Measurements from ENCODE around the gene PARVG.
A peak's percentile ranks its signal among the peaks of the same experiment; 100 is the strongest.

Gene PARVG

DNA sequence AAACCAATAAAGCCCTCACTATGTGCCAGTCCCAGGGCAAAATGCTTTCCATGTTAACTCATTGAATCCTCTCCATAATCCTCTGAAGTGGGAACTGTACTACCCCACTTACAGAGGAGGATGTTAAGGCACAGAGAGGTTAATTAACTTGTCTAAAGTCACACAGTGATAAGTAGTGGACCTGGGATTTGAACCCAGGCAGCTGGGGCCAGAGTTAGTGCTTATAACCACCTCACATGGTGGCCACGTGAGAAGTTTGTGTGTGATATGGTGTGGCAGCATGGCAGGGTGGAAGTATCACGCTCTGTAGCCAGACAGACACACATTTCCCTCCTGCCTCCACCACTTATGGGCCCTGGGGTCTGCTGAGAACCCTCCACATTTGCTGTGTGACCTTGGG lies 16.5 kb downstream of the PARVG start:
- TF ChIP-seq ZNF768 (tag by site-specific recombination; IDR thresholded peaks at IDR 0.05), result peak; percentile 76
- TF ChIP-seq, protein P1, sequence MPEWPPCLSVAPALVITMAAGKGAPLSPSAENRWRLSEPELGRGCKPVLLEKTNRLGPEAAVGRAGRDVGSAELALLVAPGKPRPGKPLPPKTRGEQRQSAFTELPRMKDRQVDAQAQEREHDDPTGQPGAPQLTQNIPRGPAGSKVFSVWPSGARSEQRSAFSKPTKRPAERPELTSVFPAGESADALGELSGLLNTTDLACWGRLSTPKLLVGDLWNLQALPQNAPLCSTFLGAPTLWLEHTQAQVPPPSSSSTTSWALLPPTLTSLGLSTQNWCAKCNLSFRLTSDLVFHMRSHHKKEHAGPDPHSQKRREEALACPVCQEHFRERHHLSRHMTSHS (tag by site-specific recombination; IDR thresholded peaks at IDR 0.05), result no peak
- no peak for TF ChIP-seq BCL11A (tag by site-specific recombination; IDR thresholded peaks at IDR 0.05; ENCODE audit: low read depth)
- ChIA-PET POLR2A (no interaction called here), CTCF (no interaction called here)
- H3K36me3 ChIP-seq (ENCODE audit: control insufficient read depth in 2 of 2, insufficient read depth in 1 of 2, low read length in 2 of 2), result no peaks in the 10 kb centered on the region
- H3K4me3 ChIP-seq (ENCODE audit: low read depth, low read length), result no peak overlapping the region
- no peak overlapping the region for H3K27ac ChIP-seq (ENCODE audit: extremely low read depth, low read depth, low read length)
- 0 out of 2 replicates have a peak, but pooled peaks cover under 1% of the 10 kb centered on the region for H3K4me1 ChIP-seq (ENCODE audit: control insufficient read depth, insufficient read depth, low read length)
- H3K9me3 ChIP-seq (ENCODE audit: control insufficient read depth, insufficient read depth, low read depth, low read length), result no peaks in the 10 kb centered on the region

DNA sequence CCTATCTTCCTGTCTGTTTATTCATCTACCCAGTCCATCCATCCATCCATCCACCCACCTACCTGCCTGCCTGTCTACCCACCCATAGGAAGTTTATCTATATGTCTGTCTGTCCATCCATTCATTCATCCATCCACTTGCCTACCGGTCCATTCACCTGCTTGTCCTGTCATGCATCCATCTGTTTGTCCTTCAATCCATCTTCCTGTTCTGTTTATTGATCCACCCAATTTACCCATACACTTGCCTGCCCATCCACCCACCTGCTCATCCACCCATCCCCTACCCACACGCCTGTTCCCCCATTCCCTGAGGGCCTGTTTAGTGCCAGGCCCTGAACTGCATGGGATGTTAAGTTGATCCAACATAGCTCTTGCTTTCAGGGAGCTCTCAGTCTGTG lies 18.4 kb downstream of the PARVG start:
- CTCF ChIA-PET, result interaction anchor here (0.6 kb wide), 1 partner anchor 424 kb away, joined by 4 read pairs; no protein-coding TSS in a partner anchor
- H3K4me1 ChIP-seq (ENCODE audit: control insufficient read depth, insufficient read depth, low read length), result 0 out of 2 replicates have a peak, but pooled peaks cover 3% of the 10 kb centered on the region
- no peaks in the 10 kb centered on the region for H3K36me3 ChIP-seq (ENCODE audit: control insufficient read depth in 2 of 2, insufficient read depth in 1 of 2, low read length in 2 of 2)
- no peak overlapping the region for H3K4me3 ChIP-seq (ENCODE audit: low read depth, low read length)
- H3K27ac ChIP-seq (ENCODE audit: extremely low read depth, low read depth, low read length), result no peak overlapping the region
- POLR2A ChIA-PET, result interaction anchor here (0.5 kb wide), 1 partner anchor 1826 kb away, joined by 3 read pairs; no protein-coding TSS in a partner anchor
- TF ChIP-seq ZNF324 (tag by site-specific recombination; IDR thresholded peaks at IDR 0.05), result no peak
- peak; percentile 36; the same call in 1 of the 2 replicates for TF ChIP-seq ZNF366 (tag by site-specific recombination; conservative IDR thresholded peaks at IDR 0.05)
- TF ChIP-seq ZFHX2 (tag by site-specific recombination; conservative IDR thresholded peaks at IDR 0.05), result peak; percentile 81
- peak; percentile 87 for TF ChIP-seq EGR2 (tag by site-specific recombination; IDR thresholded peaks at IDR 0.05; ENCODE audit: low read depth)
- no peak for TF ChIP-seq PRDM4 (tag by site-specific recombination; IDR thresholded peaks at IDR 0.05)
- TF ChIP-seq, protein P2, sequence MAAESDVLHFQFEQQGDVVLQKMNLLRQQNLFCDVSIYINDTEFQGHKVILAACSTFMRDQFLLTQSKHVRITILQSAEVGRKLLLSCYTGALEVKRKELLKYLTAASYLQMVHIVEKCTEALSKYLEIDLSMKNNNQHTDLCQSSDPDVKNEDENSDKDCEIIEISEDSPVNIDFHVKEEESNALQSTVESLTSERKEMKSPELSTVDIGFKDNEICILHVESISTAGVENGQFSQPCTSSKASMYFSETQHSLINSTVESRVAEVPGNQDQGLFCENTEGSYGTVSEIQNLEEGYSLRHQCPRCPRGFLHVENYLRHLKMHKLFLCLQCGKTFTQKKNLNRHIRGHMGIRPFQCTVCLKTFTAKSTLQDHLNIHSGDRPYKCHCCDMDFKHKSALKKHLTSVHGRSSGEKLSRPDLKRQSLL (tag by site-specific recombination; IDR thresholded peaks at IDR 0.05), result no peak
- no peak for TF ChIP-seq TSHZ1 (tag by site-specific recombination; IDR thresholded peaks at IDR 0.05; ENCODE audit: borderline replicate concordance)
- no peaks in the 10 kb centered on the region for H3K9me3 ChIP-seq (ENCODE audit: control insufficient read depth, insufficient read depth, low read depth, low read length)

- ChIA-PET CTCF (interaction anchor here (0.6 kb wide), 1 partner anchor 648 kb away, joined by 3 read pairs; no protein-coding TSS in a partner anchor), POLR2A (no interaction called here)
- H3K27ac ChIP-seq (ENCODE audit: extremely low read depth, low read depth, low read length), result no peak overlapping the region
- no peak overlapping the region for H3K4me3 ChIP-seq (ENCODE audit: low read depth, low read length)
- no peaks in the 10 kb centered on the region for H3K36me3 ChIP-seq (ENCODE audit: control insufficient read depth in 2 of 2, insufficient read depth in 1 of 2, low read length in 2 of 2)
- H3K9me3 ChIP-seq (ENCODE audit: control insufficient read depth, insufficient read depth, low read depth, low read length), result no peaks in the 10 kb centered on the region
- H3K4me1 ChIP-seq (ENCODE audit: control insufficient read depth, insufficient read depth, low read length), result 0 out of 2 replicates have a peak, but pooled peaks cover 3% of the 10 kb centered on the region
- TF ChIP-seq ZNF792 (tag by site-specific recombination; IDR thresholded peaks at IDR 0.05) (no peak), ZNF785 (tag by site-specific recombination; IDR thresholded peaks at IDR 0.05) (no peak), GLIS1 (tag by site-specific recombination; IDR thresholded peaks at IDR 0.05) (no peak), ZNF843 (tag by site-specific recombination; IDR thresholded peaks at IDR 0.05) (no peak), ZBTB20 (tag by site-specific recombination; IDR thresholded peaks at IDR 0.05) (no peak), HOXC10 (CRISPR knock-in tag; IDR thresholded peaks at IDR 0.05) (no peak), TRIM28 (IDR thresholded peaks at IDR 0.05; ENCODE audit: borderline replicate concordance, low read length) (no peak), ZNF571 (tag by site-specific recombination; IDR thresholded peaks at IDR 0.05) (no peak), BCL11A (tag by site-specific recombination; IDR thresholded peaks at IDR 0.05; ENCODE audit: low read depth) (no peak), ZNF624 (tag by site-specific recombination; IDR thresholded peaks at IDR 0.05) (no peak), ZFHX2 (tag by site-specific recombination; conservative IDR thresholded peaks at IDR 0.05) (no peak)
- TF ChIP-seq, protein P3, sequence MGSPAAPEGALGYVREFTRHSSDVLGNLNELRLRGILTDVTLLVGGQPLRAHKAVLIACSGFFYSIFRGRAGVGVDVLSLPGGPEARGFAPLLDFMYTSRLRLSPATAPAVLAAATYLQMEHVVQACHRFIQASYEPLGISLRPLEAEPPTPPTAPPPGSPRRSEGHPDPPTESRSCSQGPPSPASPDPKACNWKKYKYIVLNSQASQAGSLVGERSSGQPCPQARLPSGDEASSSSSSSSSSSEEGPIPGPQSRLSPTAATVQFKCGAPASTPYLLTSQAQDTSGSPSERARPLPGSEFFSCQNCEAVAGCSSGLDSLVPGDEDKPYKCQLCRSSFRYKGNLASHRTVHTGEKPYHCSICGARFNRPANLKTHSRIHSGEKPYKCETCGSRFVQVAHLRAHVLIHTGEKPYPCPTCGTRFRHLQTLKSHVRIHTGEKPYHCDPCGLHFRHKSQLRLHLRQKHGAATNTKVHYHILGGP (tag by site-specific recombination; IDR thresholded peaks at IDR 0.05), result no peak
- TF ChIP-seq, protein P4, sequence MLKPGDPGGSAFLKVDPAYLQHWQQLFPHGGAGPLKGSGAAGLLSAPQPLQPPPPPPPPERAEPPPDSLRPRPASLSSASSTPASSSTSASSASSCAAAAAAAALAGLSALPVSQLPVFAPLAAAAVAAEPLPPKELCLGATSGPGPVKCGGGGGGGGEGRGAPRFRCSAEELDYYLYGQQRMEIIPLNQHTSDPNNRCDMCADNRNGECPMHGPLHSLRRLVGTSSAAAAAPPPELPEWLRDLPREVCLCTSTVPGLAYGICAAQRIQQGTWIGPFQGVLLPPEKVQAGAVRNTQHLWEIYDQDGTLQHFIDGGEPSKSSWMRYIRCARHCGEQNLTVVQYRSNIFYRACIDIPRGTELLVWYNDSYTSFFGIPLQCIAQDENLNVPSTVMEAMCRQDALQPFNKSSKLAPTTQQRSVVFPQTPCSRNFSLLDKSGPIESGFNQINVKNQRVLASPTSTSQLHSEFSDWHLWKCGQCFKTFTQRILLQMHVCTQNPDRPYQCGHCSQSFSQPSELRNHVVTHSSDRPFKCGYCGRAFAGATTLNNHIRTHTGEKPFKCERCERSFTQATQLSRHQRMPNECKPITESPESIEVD (tag by site-specific recombination; IDR thresholded peaks at IDR 0.05), result no peak
Observed at GRCh38 chr22:44199866-44200265, 19.1 kb downstream of the PARVG start.
